ENCODE data around the gene NANS. TPM values are rescaled to one million over a fixed set of nuclear protein-coding genes. Genes with fewer than 3 reads are reported as not detected.
"Not testable (repeated sequence)": the region's sequence is repeated elsewhere in the genome, so short reads cannot be mapped to it uniquely, and the experiment has no call there.

Gene NANS
- total RNA-seq, 1 donor from 2014 or later, result 39.5 TPM

DNA sequence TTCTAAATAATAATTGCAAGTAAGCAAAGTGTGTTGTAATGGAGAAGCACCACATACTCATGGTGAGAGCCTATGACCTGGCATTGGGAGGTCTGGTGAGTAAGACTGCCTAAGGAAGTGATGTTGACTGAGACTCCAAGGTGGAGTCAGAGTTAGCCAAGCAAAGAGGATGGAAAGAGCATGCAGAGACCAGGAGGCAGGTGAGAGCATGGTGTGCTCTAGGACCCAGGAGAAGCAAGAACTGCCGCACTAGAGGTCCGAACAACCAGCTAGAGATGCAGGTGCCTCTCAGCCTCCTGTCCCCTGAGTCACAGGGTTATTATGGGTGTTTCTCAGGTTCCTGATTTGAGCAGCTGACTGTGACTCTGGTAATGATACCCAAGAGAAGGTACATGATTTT, 46.1 kb upstream of the NANS start:
- Mint-ChIP-seq H3K4me3 (no peak overlapping the region), H3K9me3 (no peaks in the 10 kb centered on the region), H3K4me1 (no peaks in the 10 kb centered on the region), H3K27ac (no peak overlapping the region), H3K36me3 (peaks cover 51% of the 10 kb centered on the region), H3K27me3 (ENCODE audit: low read depth) (no peaks in the 10 kb centered on the region)
- TF ChIP-seq, protein P1, sequence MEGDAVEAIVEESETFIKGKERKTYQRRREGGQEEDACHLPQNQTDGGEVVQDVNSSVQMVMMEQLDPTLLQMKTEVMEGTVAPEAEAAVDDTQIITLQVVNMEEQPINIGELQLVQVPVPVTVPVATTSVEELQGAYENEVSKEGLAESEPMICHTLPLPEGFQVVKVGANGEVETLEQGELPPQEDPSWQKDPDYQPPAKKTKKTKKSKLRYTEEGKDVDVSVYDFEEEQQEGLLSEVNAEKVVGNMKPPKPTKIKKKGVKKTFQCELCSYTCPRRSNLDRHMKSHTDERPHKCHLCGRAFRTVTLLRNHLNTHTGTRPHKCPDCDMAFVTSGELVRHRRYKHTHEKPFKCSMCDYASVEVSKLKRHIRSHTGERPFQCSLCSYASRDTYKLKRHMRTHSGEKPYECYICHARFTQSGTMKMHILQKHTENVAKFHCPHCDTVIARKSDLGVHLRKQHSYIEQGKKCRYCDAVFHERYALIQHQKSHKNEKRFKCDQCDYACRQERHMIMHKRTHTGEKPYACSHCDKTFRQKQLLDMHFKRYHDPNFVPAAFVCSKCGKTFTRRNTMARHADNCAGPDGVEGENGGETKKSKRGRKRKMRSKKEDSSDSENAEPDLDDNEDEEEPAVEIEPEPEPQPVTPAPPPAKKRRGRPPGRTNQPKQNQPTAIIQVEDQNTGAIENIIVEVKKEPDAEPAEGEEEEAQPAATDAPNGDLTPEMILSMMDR (IDR thresholded peaks at IDR 0.05; ENCODE audit: unreplicated experiment), result no peak
- DNase-seq (ENCODE audit: low spot score in 2 of 2, unreplicated experiment in 2 of 2), result no peak

DNA sequence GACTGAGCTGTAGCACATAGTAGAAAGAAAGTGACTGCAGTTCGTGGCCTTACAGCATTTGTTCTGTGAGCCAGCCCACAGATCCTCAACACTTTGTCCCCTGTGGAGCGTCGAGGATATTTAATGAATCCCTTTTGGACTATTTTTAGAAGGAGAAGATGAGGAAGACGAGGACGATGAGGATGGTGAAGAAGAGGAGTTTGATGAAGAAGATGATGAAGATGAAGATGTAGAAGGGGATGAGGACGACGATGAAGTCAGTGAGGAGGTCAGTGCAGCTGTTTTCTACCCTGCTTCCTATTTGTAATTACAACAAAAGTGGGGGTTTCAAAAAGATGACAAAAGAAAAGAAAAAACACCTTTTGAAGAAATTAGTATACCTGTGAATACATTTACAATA, 45.4 kb upstream of the NANS start:
- no peaks in the 10 kb centered on the region for H3K27me3 Mint-ChIP-seq (ENCODE audit: low read depth)
- H3K9me3 Mint-ChIP-seq, result no peaks in the 10 kb centered on the region
- TF ChIP-seq, protein P1 (IDR thresholded peaks at IDR 0.05; ENCODE audit: unreplicated experiment), result no peak
- peaks cover 46% of the 10 kb centered on the region for H3K36me3 Mint-ChIP-seq
- DNase-seq (ENCODE audit: low spot score in 2 of 2, unreplicated experiment in 2 of 2), result no peak
- H3K4me3 Mint-ChIP-seq, result no peak overlapping the region
- no peak overlapping the region for H3K27ac Mint-ChIP-seq
- no peaks in the 10 kb centered on the region for H3K4me1 Mint-ChIP-seq

DNA sequence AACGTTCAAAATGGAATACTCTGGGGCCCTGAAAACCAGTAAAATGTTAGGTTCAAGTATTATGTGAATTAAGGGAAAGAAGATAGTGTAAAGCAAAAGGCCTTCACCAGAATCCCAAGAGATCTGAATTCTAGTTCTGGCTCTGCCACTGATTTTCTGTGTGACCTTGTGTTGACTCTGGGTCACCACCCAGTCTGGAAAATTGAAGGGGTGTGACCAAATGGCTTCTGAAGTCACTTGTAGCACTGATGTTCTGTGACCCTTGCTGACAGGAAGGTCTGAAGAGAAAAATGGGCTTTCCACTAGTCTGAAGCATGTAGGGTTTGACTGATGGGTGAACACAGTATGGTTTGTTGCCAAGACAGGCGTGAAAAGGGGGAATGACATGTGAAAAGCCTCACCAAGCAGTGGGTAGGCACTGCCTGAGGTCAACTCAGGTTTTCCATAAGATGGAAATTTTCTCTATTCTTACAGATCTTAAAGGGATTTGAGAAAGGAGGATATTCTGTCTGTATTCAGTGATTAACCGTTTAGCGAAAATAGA, 40.3 kb upstream of the NANS start:
- TF ChIP-seq, protein P1 (IDR thresholded peaks at IDR 0.05; ENCODE audit: unreplicated experiment), result no peak
- Mint-ChIP-seq H3K9me3 (no peaks in the 10 kb centered on the region), H3K4me1 (no peaks in the 10 kb centered on the region), H3K36me3 (peaks cover 31% of the 10 kb centered on the region), H3K27ac (no peak overlapping the region), H3K27me3 (ENCODE audit: low read depth) (no peaks in the 10 kb centered on the region), H3K4me3 (no peak overlapping the region)
- DNase-seq (ENCODE audit: low spot score in 2 of 2, unreplicated experiment in 2 of 2), result no peak

DNA sequence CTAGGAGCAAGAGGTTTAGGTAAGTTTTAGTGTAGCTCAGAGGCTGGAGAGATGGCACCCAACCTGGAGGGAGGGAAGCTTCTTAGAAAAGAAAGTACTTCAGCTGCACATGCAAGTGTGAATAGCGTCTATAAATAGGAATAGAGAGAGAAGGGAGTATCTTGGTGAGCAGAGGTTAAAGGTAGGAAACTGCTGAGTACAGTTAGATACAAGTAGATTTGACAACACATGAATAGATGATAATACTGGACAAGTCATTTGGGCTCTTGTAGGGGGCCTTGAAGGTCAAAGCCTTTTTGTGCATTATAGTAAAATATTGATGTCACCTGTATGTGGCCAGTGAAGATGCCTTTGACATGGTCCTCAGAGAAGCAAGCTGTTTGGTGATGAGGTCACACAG, 39.2 kb upstream of the NANS start:
- H3K36me3 Mint-ChIP-seq, result peaks cover 23% of the 10 kb centered on the region

DNA sequence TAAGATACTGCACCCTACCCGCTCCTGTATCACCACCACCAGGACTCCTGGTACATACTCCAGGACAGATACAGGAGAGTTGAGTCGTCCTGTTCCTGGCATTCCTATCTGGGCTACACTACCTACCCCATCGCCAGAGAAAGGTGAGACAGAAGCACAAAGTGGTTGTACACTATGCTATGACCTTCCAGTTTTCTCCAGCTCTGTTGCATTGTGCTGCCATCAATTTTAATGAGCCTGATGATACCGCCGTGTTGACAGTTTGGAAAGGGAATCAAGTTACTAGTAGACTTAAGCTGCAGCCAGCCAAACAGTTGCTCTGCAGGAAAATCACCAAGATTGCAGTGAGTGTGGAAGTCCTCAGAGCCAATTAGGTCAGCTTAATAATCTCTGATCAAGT, 38.2 kb upstream of the NANS start:
- Mint-ChIP-seq H3K27ac (no peak overlapping the region), H3K36me3 (peaks cover 20% of the 10 kb centered on the region), H3K4me3 (no peak overlapping the region), H3K27me3 (ENCODE audit: low read depth) (no peaks in the 10 kb centered on the region), H3K4me1 (no peaks in the 10 kb centered on the region), H3K9me3 (no peaks in the 10 kb centered on the region)
- TF ChIP-seq, protein P1 (IDR thresholded peaks at IDR 0.05; ENCODE audit: unreplicated experiment), result no peak
- no peak for DNase-seq (ENCODE audit: low spot score in 2 of 2, unreplicated experiment in 2 of 2)

More for the DNA sequence above, 39.2 kb upstream of the NANS start:
- H3K9me3 Mint-ChIP-seq, result no peaks in the 10 kb centered on the region
- H3K4me1 Mint-ChIP-seq, result no peaks in the 10 kb centered on the region
- TF ChIP-seq, protein P1 (IDR thresholded peaks at IDR 0.05; ENCODE audit: unreplicated experiment), result no peak
- H3K4me3 Mint-ChIP-seq, result no peak overlapping the region
- DNase-seq (ENCODE audit: low spot score in 2 of 2, unreplicated experiment in 2 of 2), result no peak
- no peaks in the 10 kb centered on the region for H3K27me3 Mint-ChIP-seq (ENCODE audit: low read depth)
- H3K27ac Mint-ChIP-seq, result no peak overlapping the region

DNA sequence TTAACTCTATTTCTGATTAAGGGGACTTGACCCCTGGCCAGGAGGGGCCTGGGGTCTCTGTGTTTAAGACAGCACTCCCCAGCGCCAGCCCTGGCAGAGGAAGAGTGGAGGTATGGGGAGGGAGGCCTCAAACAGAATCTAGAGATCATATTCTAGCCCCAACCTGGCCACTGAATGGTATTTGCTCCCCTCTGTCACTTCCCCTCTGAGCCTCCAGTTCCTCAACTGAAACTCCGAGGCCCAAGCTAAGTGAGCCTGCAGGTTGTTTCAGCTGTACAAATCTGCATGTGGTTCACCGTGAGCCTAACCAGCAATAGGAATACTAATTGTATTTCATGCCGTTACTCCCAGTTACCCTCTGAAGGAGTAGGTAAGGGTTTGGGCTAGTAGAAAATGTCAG, 37.4 kb upstream of the NANS start:
- Mint-ChIP-seq H3K27me3 (ENCODE audit: low read depth) (no peaks in the 10 kb centered on the region), H3K9me3 (no peaks in the 10 kb centered on the region), H3K27ac (no peak overlapping the region), H3K36me3 (peaks cover 20% of the 10 kb centered on the region), H3K4me3 (no peak overlapping the region), H3K4me1 (no peaks in the 10 kb centered on the region)
- no peak for DNase-seq (ENCODE audit: low spot score in 2 of 2, unreplicated experiment in 2 of 2)
- TF ChIP-seq, protein P1 (IDR thresholded peaks at IDR 0.05; ENCODE audit: unreplicated experiment), result no peak

DNA sequence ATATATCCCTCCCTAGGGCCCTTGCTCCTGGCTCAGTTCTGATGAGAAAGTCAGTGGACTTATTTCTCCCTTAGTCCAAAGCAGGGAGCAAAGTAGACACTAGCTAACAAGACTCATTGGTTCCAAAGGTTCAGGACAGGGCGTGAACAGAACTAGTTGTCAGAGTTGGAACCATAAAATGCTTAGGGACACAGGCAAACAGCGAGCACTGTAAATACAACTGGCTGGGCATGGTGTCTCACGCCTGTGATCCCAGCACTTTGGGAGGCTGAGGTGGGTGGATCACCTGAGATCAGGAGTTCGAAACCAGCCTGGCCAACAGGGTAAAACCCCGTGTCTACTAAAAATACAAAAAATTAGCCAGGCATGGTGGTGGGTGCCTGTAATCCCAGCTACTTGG, 36.7 kb upstream of the NANS start:
- not testable (repeated sequence) for H3K27ac Mint-ChIP-seq; H3K27me3 Mint-ChIP-seq (ENCODE audit: low read depth); H3K9me3 Mint-ChIP-seq; DNase-seq (ENCODE audit: low spot score in 2 of 2, unreplicated experiment in 2 of 2); H3K4me1 Mint-ChIP-seq; H3K4me3 Mint-ChIP-seq
- H3K36me3 Mint-ChIP-seq, result peaks cover 18% of the 10 kb centered on the region

Data from mesothelial cell of epicardium (in vitro differentiated cells).